Sigmoid colon (tissue), 4 donors: ENCODE measurements around the gene CKB.

Experiments used
- POLR2A ChIP-seq, 2 donors: fragments of 450-650 bp; IDR thresholded peaks; one replicate each; pipeline ENCODE4 v1.6.1; 2016; ENCODE audit warnings: antibody characterized with exemption in 2 of 2, mild to moderate bottlenecking in 2 of 2, moderate library complexity in 2 of 2
- POLR2AphosphoS5 ChIP-seq, 4 donors: sonication (generic); formaldehyde crosslinking; IDR thresholded peaks; one replicate each; pipeline ENCODE4 v1.6.1; 2017; ENCODE audit warnings: antibody characterized with exemption in 4 of 4
- TF ChIP-seq, protein P1 (sequence below), 4 experiments: fragments of 450-650 bp in 3 of 4; fragments of 200-600 bp in 1 of 4; IDR thresholded peaks; one replicate each; pipeline ENCODE4 v1.5.1; 2016 to 2019; ENCODE audit warnings: antibody characterized with exemption in 4 of 4, mild to moderate bottlenecking in 3 of 4, moderate library complexity in 2 of 4

DNA sequence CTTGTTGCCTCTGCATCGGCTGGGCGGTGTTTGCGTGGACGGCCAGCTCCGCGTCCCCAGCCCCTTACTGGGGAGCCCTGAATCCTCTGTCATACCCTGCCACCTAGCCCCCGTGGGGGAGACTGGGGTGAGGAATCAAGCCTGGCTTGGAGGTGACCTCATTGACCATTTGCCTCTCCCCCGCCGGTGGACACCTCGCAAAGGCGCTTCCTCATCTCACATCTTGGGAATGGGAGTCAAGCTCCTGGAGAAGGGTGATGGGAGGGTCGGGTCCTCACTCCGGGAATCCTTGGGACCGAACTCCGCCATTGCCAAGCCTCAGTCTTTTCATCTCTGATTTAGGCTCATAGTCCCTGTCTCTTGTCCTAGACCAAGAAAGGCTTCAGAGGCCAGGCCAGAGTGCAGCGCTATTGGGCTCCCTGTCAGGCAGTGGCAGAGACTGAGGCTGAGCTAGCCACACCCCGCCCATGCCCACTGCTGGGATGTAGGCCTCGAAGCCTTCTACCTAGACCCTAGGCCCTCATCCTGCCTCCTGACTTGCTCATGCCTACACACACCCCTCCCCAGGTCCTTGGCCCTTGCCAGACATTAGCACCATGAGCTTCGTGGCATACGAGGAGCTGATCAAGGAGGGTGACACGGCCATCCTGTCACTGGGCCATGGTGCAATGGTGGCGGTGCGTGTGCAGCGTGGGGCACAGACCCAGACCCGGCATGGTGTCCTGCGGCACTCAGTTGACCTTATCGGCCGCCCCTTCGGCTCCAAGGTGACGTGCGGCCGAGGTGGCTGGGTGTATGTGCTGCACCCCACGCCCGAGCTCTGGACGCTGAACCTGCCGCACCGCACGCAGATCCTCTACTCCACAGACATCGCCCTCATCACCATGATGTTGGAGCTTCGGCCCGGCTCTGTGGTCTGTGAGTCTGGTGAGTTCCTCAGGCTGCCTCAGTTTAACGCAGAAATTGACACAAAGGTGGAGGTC is 7.0 kb upstream of the CKB start:
- TF ChIP-seq, protein P1, sequence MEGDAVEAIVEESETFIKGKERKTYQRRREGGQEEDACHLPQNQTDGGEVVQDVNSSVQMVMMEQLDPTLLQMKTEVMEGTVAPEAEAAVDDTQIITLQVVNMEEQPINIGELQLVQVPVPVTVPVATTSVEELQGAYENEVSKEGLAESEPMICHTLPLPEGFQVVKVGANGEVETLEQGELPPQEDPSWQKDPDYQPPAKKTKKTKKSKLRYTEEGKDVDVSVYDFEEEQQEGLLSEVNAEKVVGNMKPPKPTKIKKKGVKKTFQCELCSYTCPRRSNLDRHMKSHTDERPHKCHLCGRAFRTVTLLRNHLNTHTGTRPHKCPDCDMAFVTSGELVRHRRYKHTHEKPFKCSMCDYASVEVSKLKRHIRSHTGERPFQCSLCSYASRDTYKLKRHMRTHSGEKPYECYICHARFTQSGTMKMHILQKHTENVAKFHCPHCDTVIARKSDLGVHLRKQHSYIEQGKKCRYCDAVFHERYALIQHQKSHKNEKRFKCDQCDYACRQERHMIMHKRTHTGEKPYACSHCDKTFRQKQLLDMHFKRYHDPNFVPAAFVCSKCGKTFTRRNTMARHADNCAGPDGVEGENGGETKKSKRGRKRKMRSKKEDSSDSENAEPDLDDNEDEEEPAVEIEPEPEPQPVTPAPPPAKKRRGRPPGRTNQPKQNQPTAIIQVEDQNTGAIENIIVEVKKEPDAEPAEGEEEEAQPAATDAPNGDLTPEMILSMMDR (IDR thresholded peaks at IDR 0.05), result no peak
- TF ChIP-seq POLR2A (IDR thresholded peaks at IDR 0.05) (no peak), POLR2AphosphoS5 (IDR thresholded peaks at IDR 0.05) (no peak)
